HuH-7.5 (cell line): ENCODE results near the gene RPRM.
"Not testable (repeated sequence)": the region's sequence is repeated elsewhere in the genome, so short reads cannot be mapped to it uniquely, and the experiment has no call there.

Experiments used
- DNase-seq: peaks from one replicate; pipeline ENCODE4 v3.0.0; 2011; ENCODE audit warnings: low spot score

Gene RPRM

GRCh38 chr2:153455861-153456260, 22.7 kb downstream of the RPRM start:
- no peak for DNase-seq

GRCh38 chr2:153455403-153455802, 23.2 kb downstream of the RPRM start:
- DNase-seq: no peak

- no peak for DNase-seq
Measured at GRCh38 chr2:153451611-153452010, 27.0 kb downstream of the RPRM start.

- DNase-seq: no peak
Measured at GRCh38 chr2:153443106-153443505, 35.5 kb downstream of the RPRM start.

- DNase-seq: not testable (repeated sequence)
Measured at GRCh38 chr2:153442616-153443015, 35.9 kb downstream of the RPRM start.

GRCh38 chr2:153440090-153440489, 38.5 kb downstream of the RPRM start:
- not testable (repeated sequence) for DNase-seq

GRCh38 chr2:153433403-153433802, 45.2 kb downstream of the RPRM start:
- DNase-seq: no peak

- no peak for DNase-seq
Measured at GRCh38 chr2:153432381-153432780, 46.2 kb downstream of the RPRM start.

- DNase-seq: no peak
Measured at GRCh38 chr2:153431114-153431513, 47.4 kb downstream of the RPRM start.
